Measurements from ENCODE around the gene RFT1. TPM values are rescaled to one million over a fixed set of nuclear protein-coding genes. Genes with fewer than 3 reads are reported as not detected.
A peak's percentile ranks its signal among the peaks of the same experiment; 100 is the strongest.

The RFT1 gene
- total RNA-seq, 1 experiment from 2014 or later: 35.7 TPM

- ChIA-PET POLR2A (no interaction called here), CTCF (no interaction called here)
- Histone ChIP-seq H3K36me3 (ENCODE audit: control insufficient read depth, insufficient read depth, low read length) (peaks cover 2% of the 10 kb centered on the region), H3K4me1 (peaks cover 29% of the 10 kb centered on the region), H3K9me3 (no peaks in the 10 kb centered on the region), H3K27me3 (replicated peaks; ENCODE audit: control insufficient read depth, insufficient read depth, low read length) (no peaks in the 10 kb centered on the region), H3K4me3 (ENCODE audit: low read depth, low read length) (no peak overlapping the region)
- H3K27me3 Mint-ChIP-seq (ENCODE audit: insufficient read depth, unreplicated experiment): no peaks in the 10 kb centered on the region
- peaks cover 37% of the 10 kb centered on the region for H3K4me1 Mint-ChIP-seq (ENCODE audit: low read depth, unreplicated experiment)
- no TSS peak for BruUV-seq (replicated peaks)
- no peak for DNase-seq
- H3K27ac Mint-ChIP-seq (ENCODE audit: unreplicated experiment): no peak overlapping the region
- H3K36me3 Mint-ChIP-seq (ENCODE audit: insufficient read depth, unreplicated experiment): peaks cover 6% of the 10 kb centered on the region
- no peak overlapping the region for H3K4me3 Mint-ChIP-seq (ENCODE audit: unreplicated experiment)
- TF ChIP-seq, protein P1, sequence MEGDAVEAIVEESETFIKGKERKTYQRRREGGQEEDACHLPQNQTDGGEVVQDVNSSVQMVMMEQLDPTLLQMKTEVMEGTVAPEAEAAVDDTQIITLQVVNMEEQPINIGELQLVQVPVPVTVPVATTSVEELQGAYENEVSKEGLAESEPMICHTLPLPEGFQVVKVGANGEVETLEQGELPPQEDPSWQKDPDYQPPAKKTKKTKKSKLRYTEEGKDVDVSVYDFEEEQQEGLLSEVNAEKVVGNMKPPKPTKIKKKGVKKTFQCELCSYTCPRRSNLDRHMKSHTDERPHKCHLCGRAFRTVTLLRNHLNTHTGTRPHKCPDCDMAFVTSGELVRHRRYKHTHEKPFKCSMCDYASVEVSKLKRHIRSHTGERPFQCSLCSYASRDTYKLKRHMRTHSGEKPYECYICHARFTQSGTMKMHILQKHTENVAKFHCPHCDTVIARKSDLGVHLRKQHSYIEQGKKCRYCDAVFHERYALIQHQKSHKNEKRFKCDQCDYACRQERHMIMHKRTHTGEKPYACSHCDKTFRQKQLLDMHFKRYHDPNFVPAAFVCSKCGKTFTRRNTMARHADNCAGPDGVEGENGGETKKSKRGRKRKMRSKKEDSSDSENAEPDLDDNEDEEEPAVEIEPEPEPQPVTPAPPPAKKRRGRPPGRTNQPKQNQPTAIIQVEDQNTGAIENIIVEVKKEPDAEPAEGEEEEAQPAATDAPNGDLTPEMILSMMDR (IDR thresholded peaks at IDR 0.05; ENCODE audit: insufficient read depth in 1 of 2, low read depth in 1 of 2, low read length in 1 of 2, severe bottlenecking in 1 of 2, unreplicated experiment in 1 of 2): no peak
- intact Hi-C loops (cut with micrococcal nuclease; ENCODE audit: unreplicated experiment): no loop called here
- no peaks in the 10 kb centered on the region for H3K9me3 Mint-ChIP-seq (ENCODE audit: unreplicated experiment)
These were observed 36.0 kb upstream of the RFT1 start for GRCh38 chr3:53166206-53166605.

DNA sequence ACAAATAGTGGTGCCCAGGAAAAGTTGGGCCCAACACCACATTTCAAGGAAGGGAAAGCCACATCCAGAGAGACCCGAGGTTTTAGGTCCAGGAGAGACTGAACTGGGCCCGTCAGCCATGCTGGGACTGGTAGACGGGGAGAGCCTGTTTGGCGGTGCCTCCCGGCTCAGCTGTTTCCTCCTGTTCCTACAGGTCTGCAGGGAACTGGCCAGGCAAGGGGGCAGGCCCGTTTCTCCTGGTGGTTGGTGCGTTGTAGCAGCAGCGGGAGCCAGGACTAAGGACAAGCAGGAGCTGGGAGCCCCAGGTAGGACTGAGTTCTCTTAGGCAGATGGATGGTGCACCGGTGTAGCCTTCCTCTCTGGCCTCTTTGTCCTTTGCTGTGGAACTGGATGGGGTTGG, 34.7 kb upstream of the RFT1 start:
- no peaks in the 10 kb centered on the region for H3K9me3 ChIP-seq
- H3K4me1 ChIP-seq: peaks cover 21% of the 10 kb centered on the region
- ChIA-PET CTCF (no interaction called here), POLR2A (no interaction called here)
- H3K36me3 ChIP-seq (ENCODE audit: control insufficient read depth, insufficient read depth, low read length): peaks cover 2% of the 10 kb centered on the region
- no peak overlapping the region for H3K4me3 ChIP-seq (ENCODE audit: low read depth, low read length)
- no peak for DNase-seq
- Mint-ChIP-seq H3K27me3 (ENCODE audit: insufficient read depth, unreplicated experiment) (no peaks in the 10 kb centered on the region), H3K9me3 (ENCODE audit: unreplicated experiment) (no peaks in the 10 kb centered on the region), H3K27ac (ENCODE audit: unreplicated experiment) (no peak overlapping the region), H3K4me3 (ENCODE audit: unreplicated experiment) (no peak overlapping the region), H3K36me3 (ENCODE audit: insufficient read depth, unreplicated experiment) (peaks cover 6% of the 10 kb centered on the region), H3K4me1 (ENCODE audit: low read depth, unreplicated experiment) (peaks cover 34% of the 10 kb centered on the region)
- TF ChIP-seq, protein P1 (IDR thresholded peaks at IDR 0.05; ENCODE audit: insufficient read depth in 1 of 2, low read depth in 1 of 2, low read length in 1 of 2, severe bottlenecking in 1 of 2, unreplicated experiment in 1 of 2): no peak
- intact Hi-C loops (cut with micrococcal nuclease; ENCODE audit: unreplicated experiment): loop anchor here (5.0 kb wide), 1 partner anchor 53 kb away; no protein-coding TSS in a partner anchor
- no peaks in the 10 kb centered on the region for H3K27me3 ChIP-seq (replicated peaks; ENCODE audit: control insufficient read depth, insufficient read depth, low read length)
- no TSS peak for BruUV-seq (replicated peaks)

- no peak overlapping the region for H3K4me3 ChIP-seq (ENCODE audit: low read depth, low read length)
- POLR2A ChIA-PET: no interaction called here
- H3K9me3 ChIP-seq: no peaks in the 10 kb centered on the region
- Mint-ChIP-seq H3K27me3 (ENCODE audit: insufficient read depth, unreplicated experiment) (no peaks in the 10 kb centered on the region), H3K4me1 (ENCODE audit: low read depth, unreplicated experiment) (peaks cover 39% of the 10 kb centered on the region), H3K4me3 (ENCODE audit: unreplicated experiment) (no peak overlapping the region), H3K36me3 (ENCODE audit: insufficient read depth, unreplicated experiment) (peaks cover 6% of the 10 kb centered on the region), H3K27ac (ENCODE audit: unreplicated experiment) (no peak overlapping the region), H3K9me3 (ENCODE audit: unreplicated experiment) (no peaks in the 10 kb centered on the region)
- no peak for DNase-seq
- peaks cover 2% of the 10 kb centered on the region for H3K36me3 ChIP-seq (ENCODE audit: control insufficient read depth, insufficient read depth, low read length)
- intact Hi-C loops (cut with micrococcal nuclease; ENCODE audit: unreplicated experiment): loop anchor here (5.0 kb wide), 1 partner anchor 51 kb away; no protein-coding TSS in a partner anchor
- BruUV-seq (replicated peaks): TSS peak; percentile 45
- no peaks in the 10 kb centered on the region for H3K27me3 ChIP-seq (replicated peaks; ENCODE audit: control insufficient read depth, insufficient read depth, low read length)
- TF ChIP-seq, protein P1 (IDR thresholded peaks at IDR 0.05; ENCODE audit: insufficient read depth in 1 of 2, low read depth in 1 of 2, low read length in 1 of 2, severe bottlenecking in 1 of 2, unreplicated experiment in 1 of 2): no peak
- CTCF ChIA-PET: interaction anchor here (0.9 kb wide), 1 partner anchor 30 kb away, joined by 5 read pairs; no protein-coding TSS in a partner anchor
- peaks cover 27% of the 10 kb centered on the region for H3K4me1 ChIP-seq
These were observed 33.5 kb upstream of the RFT1 start for GRCh38 chr3:53163444-53164387.

All from Caco-2 (cell line).